ENCODE data around the gene LMNA.
A peak's percentile ranks its signal among the peaks of the same experiment; 100 is the strongest.

Gene LMNA

GRCh38 chr1:156126043-156126629 is 11.6 kb downstream of the LMNA start:
- H3K9me3 ChIP-seq, result no peaks in the 10 kb centered on the region
- DNase-seq, result peak; percentile 98
- peak; percentile 76 for TF ChIP-seq CTCF (IDR thresholded peaks at IDR 0.05; ENCODE audit: low read depth, low read length)
- peaks cover 10% of the 10 kb centered on the region for H3K36me3 ChIP-seq
- H3K27me3 ChIP-seq, result no peaks in the 10 kb centered on the region
- H3K4me1 ChIP-seq, result peaks cover 70% of the 10 kb centered on the region
- peak overlapping the region; percentile 18 for H3K4me3 ChIP-seq (ENCODE audit: low read depth, low read length)

- Histone ChIP-seq H3K4me3 (ENCODE audit: low read depth, low read length) (peak overlapping the region; percentile 18), H3K4me1 (peaks cover 64% of the 10 kb centered on the region), H3K36me3 (peaks cover 17% of the 10 kb centered on the region), H3K9me3 (no peaks in the 10 kb centered on the region), H3K27me3 (no peaks in the 10 kb centered on the region)
- no peak for DNase-seq
- TF ChIP-seq CTCF (IDR thresholded peaks at IDR 0.05; ENCODE audit: low read depth, low read length), result no peak
These were observed 12.4 kb downstream of the LMNA start for GRCh38 chr1:156126630-156127534.

- Histone ChIP-seq H3K27me3 (no peaks in the 10 kb centered on the region), H3K9me3 (no peaks in the 10 kb centered on the region), H3K4me3 (ENCODE audit: low read depth, low read length) (no peak overlapping the region), H3K4me1 (peaks cover 50% of the 10 kb centered on the region), H3K36me3 (peaks cover 25% of the 10 kb centered on the region)
- no peak for DNase-seq
- no peak for TF ChIP-seq CTCF (IDR thresholded peaks at IDR 0.05; ENCODE audit: low read depth, low read length)
These were observed 13.8 kb downstream of the LMNA start for GRCh38 chr1:156128308-156128653.

GRCh38 chr1:156128654-156129597 is 14.4 kb downstream of the LMNA start:
- Histone ChIP-seq H3K9me3 (no peaks in the 10 kb centered on the region), H3K27me3 (no peaks in the 10 kb centered on the region), H3K36me3 (peaks cover 30% of the 10 kb centered on the region), H3K4me1 (peaks cover 47% of the 10 kb centered on the region), H3K4me3 (ENCODE audit: low read depth, low read length) (no peak overlapping the region)
- TF ChIP-seq CTCF (IDR thresholded peaks at IDR 0.05; ENCODE audit: low read depth, low read length), result no peak
- no peak for DNase-seq

GRCh38 chr1:156129687-156130577 is 15.4 kb downstream of the LMNA start:
- Histone ChIP-seq H3K4me3 (ENCODE audit: low read depth, low read length) (no peak overlapping the region), H3K36me3 (peaks cover 40% of the 10 kb centered on the region), H3K4me1 (peaks cover 40% of the 10 kb centered on the region), H3K27me3 (no peaks in the 10 kb centered on the region), H3K9me3 (no peaks in the 10 kb centered on the region)
- peak; percentile 97 for TF ChIP-seq CTCF (IDR thresholded peaks at IDR 0.05; ENCODE audit: low read depth, low read length)
- DNase-seq, result peak; percentile 92

Data from BE2C (cell line).